DMS114 treated with DMSO at 0.1 percent for 48 hours (cell line): ENCODE data around the gene NCEH1.
"Not testable (repeated sequence)": the region's sequence is repeated elsewhere in the genome, so short reads cannot be mapped to it uniquely, and the experiment has no call there.

Source experiments
- DNase-seq: peaks from one replicate; lab custom pipeline; 2025; ENCODE audit not compliant: unreplicated experiment; lab: John Stamatoyannopoulos, UW

NCEH1 gene

GRCh38 chr3:172616031-172616461 is 94.8 kb downstream of the NCEH1 start:
- no peak for DNase-seq

GRCh38 chr3:172615296-172615695 is 95.6 kb downstream of the NCEH1 start:
- DNase-seq = no peak

- no peak for DNase-seq
Observed at GRCh38 chr3:172614340-172615274, 96.3 kb downstream of the NCEH1 start.

GRCh38 chr3:172613845-172614244 is 97.0 kb downstream of the NCEH1 start:
- no peak for DNase-seq

- DNase-seq = no peak
Observed at GRCh38 chr3:172612871-172613678, 97.8 kb downstream of the NCEH1 start.

- DNase-seq = no peak
Observed at GRCh38 chr3:172609750-172610149, 101.1 kb downstream of the NCEH1 start.

GRCh38 chr3:172608575-172608974 is 102.3 kb downstream of the NCEH1 start:
- no peak for DNase-seq

GRCh38 chr3:172607305-172608121 is 103.4 kb downstream of the NCEH1 start:
- DNase-seq = no peak

- DNase-seq = no peak
Observed at GRCh38 chr3:172606021-172606420, 104.8 kb downstream of the NCEH1 start.

GRCh38 chr3:172604895-172605646 is 105.8 kb downstream of the NCEH1 start:
- no peak for DNase-seq

- DNase-seq = no peak
Observed at GRCh38 chr3:172601066-172601832, 109.6 kb downstream of the NCEH1 start.

GRCh38 chr3:172600644-172601065 is 110.2 kb downstream of the NCEH1 start:
- no peak for DNase-seq

GRCh38 chr3:172598904-172599303 is 112.0 kb downstream of the NCEH1 start:
- no peak for DNase-seq

- DNase-seq = no peak
Observed at GRCh38 chr3:172596394-172596706, 114.5 kb downstream of the NCEH1 start.

- peak; percentile 67 for DNase-seq
Observed at GRCh38 chr3:172595664-172596393, 115.0 kb downstream of the NCEH1 start.

- not testable (repeated sequence) for DNase-seq
Observed at GRCh38 chr3:172594900-172595663, 115.8 kb downstream of the NCEH1 start.

- no peak for DNase-seq
Observed at GRCh38 chr3:172592898-172593669, 117.8 kb downstream of the NCEH1 start.
